NK-92 (cell line): ENCODE data around the gene MMGT1.
A peak's percentile ranks its signal among the peaks of the same experiment; 100 is the strongest.

ENCODE experiments used
- DNase-seq: peaks from one replicate; lab custom pipeline; 2025; ENCODE audit not compliant: unreplicated experiment; lab: John Stamatoyannopoulos, UW

MMGT1 gene

DNA sequence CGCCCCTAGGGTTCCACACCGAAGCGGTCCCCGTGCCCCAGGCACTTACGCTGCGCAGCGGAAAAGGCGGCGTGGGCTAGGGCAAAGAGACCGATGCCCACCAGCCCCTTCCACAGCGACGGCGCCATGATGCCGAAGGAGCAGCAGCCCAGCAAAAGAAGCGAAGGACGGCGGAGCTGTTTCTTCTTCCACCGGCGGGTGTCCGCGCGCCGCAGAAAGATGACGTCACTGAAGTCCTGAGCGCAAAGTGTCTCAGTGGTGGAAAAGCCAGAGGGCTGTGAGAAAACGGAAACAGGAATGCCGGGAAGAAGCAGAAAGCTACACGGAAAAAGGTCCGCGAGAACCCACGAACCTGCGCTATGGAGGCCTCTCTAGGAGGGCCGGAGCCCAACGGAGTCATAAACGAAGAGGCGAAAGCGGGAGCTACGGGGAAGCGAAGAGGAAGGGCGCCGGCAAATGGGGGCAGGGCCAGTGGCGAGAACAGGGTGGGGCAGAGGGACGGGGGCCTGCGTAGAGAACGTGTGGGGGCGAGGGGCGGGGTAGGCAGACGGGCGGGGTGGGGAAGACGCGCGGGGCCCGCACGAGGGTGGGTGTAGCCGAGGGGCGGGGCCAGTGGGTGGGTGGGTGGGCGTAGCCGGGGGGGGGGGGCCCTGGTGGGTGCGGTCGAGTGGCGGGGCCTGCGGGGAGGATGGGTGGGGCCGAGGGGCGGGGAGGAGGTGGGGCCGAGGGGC, at the start of gene MMGT1:
Gene MMGT1 (minus strand): TSS at position 441 of the 731 bp plus-strand sequence. CDS start 313 bp downstream, at position 128.
- DNase-seq = peak; percentile 13

DNA sequence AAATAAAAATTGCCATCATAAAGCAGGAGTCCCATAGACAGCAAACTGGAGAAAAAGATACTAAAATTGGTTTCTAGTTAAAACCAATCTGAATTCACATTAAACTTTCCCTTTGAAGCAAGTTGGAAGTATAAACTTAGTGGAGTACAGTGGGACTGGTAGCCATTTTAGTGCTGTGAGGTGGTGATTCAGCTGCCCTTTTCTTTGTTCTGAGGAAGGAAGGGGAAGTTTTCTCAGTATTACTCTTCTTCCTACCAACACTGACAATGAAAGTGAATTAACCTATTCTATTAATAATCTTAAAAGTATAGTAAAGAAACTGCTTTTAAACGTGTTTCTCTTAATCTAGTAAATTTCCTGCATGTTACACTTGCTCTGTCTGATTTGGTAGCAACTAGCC, 48.1 kb upstream of the MMGT1 start:
- DNase-seq = no peak

DNA sequence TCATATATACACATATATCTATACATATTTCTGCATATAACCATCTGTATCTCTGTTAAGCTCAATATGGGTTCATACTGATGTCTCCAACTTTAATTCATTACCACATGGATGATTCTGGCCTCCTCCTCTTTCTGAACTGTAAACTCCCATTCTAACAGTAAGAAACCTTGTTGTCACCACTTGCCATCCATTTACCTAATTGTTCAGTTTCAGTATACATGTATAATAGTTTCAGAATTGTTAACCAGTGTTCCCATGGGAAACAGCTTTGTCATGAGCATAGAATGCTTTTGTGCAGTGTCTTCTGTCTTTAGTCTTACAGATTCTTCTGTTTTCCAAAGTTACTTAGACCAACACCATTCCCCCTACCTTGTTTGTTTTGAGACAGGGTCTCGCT, 47.4 kb upstream of the MMGT1 start:
- DNase-seq = no peak

DNA sequence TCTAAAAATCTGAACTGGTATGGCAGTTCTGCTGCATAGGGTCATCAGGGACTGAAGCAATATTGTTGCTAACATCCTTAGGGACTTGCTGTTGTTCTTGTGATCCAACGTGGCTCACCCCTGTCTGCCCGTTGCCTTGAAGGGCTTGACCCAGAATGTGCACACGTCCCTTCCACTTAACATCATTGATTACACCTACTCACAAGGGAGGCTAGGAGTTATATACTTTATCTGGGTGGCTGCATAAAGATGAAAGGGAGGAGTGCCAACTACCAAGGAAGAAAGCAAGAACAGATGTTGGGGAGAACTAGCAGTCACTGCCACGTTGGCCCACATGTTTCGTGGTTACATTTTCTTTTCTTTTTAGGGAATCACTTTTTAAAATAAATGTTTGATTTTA, 45.4 kb upstream of the MMGT1 start:
- DNase-seq = no peak

DNA sequence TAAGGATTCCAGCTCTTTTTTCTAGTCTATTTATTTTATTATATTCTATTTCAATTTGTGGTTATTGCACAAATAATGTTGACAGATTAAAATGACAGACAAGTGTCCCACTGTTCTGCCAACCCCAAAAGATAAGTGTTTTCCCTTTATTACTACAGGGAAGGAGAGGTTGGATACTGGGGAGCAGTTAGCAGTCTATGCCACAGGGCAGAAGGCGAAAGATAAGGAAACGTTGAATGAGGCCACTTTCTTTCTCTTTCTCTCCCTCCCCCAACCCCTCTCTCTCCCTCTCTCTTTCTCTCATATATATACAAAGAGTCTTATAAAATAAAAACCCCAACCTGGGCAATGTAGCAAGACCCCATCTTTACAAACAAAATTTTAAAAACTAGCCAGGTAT, 43.1 kb upstream of the MMGT1 start:
- DNase-seq = no peak

DNA sequence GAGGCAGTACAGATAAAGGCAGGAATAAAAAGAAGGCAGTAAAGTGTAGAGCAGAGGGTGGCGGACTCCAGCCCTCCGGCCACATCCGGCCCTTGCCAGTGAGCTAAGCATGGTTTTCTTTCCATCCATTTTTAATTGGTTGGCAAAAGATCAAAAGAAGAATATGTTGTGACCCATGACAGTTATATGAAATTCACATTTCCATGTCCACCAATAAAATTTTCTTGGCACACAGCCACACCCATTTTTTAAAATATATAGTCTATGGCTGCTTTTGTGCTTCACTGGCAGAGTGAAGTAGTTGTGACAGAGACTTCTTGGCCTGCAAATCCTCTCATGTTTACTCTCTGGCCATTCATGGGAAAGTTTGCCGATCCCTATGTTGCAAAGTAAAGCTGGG, 41.2 kb upstream of the MMGT1 start:
- no peak for DNase-seq

DNA sequence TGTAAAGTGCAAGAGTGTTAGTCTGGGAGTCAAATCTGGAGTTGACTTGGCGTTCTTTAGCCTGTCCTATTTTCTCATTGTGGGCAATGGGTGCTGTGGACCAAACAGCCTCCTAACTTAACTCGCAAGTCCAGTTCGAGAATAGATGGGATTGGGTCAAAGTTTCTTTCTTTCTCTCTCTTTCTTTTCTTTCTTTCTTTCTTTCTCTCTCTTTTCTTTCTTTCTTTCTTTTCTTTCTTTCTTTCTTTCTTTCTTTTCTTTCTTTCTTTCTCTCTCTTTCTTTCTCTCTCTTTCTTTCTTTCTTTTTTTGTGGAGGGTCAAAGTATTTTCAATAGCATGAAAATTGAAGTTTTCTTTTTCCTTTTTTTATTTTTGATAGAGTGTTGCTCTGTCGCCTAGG, 14.5 kb upstream of the MMGT1 start:
- no peak for DNase-seq

DNA sequence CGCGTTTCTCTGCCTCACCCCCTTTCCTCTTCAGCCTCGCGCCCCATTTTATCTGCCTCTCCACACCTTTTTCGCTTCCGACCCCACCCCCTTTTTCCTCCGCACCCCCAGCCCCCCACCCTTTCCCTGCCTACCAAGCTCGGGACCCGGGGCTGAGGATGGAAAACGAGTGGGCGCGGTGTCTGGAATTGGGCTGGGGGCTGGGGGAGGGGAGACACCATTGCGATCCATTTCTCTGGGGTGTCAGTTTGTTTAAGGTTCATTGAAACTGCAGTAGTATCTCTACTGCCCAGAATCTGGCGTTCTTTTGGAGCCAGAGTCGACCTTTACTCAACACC, 12.2 kb upstream of the MMGT1 start:
- no peak for DNase-seq

DNA sequence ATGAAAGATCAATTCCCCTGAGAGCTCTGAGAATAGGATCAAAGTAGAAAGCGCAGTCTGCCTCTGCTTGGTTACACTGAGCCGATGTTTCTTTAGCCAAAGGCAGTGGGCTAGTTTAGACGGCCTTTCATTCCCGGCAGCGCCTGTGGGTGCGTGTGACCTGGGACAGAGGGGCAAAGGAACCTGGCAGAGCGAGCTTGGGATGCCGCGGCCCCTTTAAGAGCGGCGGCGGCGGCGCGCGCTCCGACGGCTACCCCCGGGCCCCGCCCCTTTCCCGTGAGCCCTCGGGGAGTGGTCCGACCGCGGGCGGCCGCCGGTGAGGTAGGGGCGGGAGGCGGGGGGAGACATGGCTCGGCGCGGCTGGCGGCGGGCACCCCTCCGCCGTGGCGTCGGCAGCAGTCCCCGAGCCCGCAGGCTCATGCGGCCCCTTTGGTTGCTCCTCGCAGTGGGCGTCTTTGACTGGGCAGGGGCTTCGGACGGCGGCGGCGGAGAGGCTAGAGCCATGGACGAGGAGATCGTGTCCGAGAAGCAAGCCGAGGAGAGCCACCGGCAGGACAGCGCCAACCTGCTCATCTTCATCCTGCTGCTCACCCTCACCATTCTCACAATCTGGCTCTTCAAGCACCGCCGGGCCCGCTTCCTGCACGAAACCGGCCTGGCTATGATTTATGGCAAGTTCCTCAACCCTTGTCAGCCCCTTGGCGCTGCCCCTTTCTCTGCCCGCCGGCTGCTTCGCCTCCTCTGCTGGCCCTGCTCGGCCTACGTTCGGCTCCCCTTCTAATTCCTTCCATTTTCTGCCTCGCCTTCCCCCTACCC, 11.6 kb upstream of the MMGT1 start, which contains the start of gene SLC9A6:
Gene SLC9A6 (plus strand): TSS at position 279 of the 816 bp plus-strand sequence. CDS start 224 bp downstream, at position 503.
- DNase-seq = no peak

DNA sequence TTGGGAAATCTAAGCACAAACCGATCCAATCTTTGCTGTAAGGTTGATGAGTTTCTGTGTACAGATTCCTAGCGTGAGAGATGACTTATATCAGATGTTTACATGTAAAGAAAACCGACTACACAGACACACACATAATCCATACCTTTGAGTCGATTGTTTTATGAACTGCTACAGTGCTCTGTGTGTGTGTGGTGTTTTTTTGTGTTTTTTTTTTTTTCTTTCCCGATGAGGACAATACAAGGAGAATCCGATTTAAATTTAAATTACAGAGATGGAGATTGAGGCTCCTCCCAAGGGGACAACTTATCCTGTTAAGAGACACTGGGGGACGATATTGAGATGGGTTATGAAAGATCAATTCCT, 11.0 kb upstream of the MMGT1 start:
- DNase-seq = no peak

DNA sequence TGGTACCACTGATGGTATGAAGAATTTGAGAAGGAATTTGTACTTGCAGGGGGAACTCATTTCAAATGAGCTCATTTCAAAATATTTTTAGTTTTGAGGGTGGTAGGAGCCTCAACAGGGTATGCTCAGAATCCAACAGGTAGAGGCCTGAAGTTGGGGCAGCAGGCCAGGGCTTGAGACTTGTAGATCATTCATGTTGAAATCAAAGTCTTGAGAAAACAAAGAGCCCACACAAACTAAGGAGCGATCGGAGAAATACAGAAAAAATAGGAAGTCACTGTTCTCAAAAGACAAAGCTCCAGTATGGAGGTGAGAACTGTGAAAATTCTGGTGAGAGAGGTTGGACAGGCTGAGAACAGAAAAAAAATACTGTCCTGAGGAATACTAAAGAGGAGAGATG, 10.5 kb upstream of the MMGT1 start:
- no peak for DNase-seq

DNA sequence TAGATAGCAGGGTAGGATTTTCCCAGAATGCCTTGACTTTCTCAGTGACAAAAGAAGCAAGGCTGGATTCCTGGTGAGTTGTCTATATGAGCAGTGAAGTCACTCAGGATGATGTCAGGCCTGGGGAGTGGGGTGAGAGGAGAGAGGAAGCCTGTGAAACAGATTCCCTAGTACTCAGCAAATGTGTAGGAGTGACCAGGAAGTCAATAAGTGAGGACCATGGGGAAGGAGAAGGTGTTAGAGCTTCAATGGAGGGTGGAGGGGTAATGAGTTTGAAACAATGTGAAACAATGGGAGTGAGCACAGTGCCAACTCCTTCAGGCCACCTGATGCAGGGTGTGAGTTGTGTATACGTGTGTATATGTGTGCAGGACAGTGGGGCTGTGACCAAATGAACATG, 9.1 kb upstream of the MMGT1 start:
- DNase-seq = no peak

DNA sequence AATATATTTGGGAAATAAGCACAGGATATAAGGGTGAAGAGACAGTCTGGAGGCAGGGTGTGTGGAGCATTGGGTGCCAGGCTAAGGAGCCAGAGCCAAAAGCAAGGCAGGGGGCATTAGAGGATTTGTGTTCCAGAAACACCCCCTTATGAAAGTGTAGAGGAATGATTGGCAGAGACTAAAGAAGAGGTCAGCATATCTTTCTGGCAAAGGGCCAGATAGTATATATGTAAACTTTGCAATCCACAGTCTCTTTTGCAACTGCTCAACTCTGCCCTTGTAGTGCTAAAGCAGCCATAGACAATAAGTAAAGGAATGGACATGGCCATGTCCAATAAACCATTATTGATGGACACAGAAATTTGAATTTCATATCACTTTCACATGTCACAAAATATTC, 7.9 kb upstream of the MMGT1 start:
- no peak for DNase-seq

DNA sequence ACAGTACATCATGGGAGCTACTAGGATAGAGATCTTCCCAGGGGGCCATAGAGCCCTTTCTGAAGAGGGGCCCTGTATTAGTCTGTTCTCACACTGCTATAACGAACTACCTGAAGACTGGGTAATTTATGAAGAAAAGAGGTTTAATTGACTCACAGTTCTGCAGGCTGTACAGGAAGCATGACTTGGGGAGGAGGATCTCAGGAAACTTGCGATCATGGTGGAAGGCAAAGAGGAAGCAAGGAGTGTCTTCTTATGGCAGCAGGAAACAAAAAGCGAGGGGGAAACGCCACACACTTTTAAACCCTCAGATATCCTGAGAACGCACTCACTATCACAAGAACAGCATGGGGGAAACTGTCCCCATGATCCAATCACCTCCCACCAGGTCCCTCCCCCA, 7.2 kb upstream of the MMGT1 start:
- DNase-seq = no peak

DNA sequence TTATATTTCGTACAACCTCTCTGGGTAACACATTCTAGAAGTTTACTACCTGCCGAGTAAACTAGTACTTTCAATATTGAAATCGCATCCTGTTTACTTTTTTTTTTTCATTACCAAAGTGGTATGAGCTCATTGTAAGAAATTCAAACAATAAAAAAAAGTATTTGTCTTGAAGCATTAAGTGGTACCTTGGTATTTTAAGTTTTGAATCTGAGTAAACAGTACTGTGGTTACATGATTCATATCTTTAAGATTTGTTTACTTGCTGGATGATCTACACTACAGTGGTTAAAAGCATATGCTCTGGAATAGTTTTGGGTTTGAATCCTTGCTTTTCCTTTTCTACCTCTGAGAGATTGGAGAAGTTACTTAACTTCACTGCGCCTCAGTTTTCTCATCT, 3.8 kb upstream of the MMGT1 start:
- DNase-seq = no peak

DNA sequence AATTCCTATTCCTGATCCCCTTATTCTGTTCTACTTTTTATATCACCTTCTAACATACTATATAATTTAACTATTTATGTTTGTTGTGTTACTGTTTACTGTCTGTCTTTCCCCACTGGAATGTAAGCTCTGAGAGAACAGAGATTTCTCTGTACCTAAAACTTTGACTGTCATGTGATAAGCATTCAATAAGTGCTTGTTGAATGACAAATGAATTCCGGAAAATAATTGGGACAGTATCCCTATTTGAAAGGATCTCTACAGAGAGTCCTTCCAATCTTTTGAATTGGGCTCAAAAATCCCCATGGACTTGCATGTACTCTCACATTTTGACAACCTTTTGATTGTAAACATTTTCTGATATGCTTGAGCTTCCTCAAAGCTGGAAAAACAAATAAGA, 1.6 kb upstream of the MMGT1 start:
- no peak for DNase-seq

DNA sequence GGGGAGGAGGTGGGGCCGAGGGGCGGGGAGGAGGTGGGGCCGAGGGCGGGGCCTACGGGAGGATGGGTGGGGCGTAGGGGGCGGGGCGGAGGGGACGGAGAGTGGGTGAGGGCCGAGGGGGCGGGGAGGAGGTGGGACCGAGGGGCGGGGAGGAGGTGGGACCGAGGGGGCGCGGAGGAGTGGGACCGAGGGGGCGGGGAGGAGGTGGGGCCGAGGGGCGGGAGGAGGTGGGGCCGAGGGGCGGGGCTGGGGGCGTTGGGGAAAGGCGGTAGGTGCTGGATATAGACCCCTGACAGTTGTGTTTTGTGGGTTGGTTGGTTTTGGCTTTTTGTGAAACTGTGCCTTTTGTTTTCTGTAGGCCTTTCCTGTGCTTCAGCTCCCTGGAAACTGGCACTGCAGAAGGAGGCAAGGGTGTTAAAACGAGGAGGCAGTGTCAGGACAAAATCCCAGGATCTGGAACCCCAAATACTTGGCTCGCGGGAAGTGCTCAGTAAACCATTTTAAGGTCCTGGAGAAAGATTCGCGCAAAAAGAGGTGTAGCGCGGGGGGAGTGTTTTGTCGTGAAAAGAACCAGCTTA, 580 bp upstream of the MMGT1 start:
- no peak for DNase-seq

DNA sequence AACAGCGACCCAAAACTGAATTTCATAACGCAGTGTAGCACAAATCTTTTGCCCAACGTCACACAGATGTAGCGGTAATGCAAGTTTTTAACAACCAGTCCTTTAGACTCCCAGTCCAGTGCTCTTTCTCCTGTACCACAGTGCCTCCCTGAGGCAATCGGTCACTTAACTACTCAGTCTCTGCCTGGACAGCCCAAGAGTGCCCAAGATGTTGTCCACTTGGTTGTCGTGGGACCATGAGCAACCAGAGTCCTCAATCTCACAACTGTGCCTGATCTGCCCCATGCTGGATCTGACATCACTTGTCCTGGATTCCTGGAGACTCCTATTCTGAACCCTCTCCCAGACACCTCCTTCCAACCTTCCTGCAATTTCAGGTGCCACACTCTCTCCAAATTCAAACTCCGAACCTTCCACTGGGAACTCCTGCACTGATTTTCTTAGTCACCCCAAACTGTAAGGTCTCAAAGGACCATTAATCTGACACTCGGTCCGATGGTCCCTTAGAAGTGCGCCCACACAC, 702 bp downstream of the MMGT1 start:
- DNase-seq = no peak

DNA sequence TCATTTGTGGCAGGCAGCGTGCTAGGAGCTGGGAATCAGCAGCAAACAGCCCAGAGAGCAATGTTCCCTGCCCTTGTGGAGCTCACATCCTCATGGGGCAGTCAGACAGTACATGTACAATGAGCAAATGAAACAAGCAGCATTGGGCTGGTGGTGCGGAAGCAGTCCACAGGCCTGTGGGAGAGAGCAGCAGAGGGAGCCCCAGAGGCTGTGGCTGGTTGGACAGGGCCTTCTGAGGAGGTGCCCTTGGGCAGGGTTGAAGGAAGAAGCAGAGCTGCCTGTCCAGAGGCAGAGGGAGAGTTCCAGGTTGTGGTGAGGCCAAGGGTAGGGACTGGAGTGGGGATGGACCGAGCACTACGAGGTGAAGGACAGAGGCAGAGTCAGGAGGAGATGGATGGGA, 22.5 kb downstream of the MMGT1 start:
- no peak for DNase-seq

DNA sequence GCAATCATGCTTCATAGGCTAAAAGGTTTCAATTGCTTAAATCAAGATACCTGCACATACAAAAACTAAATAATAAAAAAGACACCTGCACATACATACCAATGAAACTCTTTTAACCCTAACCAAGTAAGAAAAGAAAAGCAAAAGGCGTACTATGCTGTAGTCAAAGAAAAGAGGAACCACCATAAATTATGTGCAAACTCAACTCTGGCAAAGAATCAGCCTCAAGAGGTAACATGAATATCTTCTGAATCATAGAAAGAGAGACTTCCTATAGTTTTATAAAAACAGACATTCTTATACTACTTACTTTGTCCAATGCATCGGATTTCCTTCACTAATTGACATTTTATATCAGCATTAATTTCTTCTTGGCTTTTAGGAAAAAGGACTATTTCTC, 29.3 kb downstream of the MMGT1 start:
- no peak for DNase-seq

DNA sequence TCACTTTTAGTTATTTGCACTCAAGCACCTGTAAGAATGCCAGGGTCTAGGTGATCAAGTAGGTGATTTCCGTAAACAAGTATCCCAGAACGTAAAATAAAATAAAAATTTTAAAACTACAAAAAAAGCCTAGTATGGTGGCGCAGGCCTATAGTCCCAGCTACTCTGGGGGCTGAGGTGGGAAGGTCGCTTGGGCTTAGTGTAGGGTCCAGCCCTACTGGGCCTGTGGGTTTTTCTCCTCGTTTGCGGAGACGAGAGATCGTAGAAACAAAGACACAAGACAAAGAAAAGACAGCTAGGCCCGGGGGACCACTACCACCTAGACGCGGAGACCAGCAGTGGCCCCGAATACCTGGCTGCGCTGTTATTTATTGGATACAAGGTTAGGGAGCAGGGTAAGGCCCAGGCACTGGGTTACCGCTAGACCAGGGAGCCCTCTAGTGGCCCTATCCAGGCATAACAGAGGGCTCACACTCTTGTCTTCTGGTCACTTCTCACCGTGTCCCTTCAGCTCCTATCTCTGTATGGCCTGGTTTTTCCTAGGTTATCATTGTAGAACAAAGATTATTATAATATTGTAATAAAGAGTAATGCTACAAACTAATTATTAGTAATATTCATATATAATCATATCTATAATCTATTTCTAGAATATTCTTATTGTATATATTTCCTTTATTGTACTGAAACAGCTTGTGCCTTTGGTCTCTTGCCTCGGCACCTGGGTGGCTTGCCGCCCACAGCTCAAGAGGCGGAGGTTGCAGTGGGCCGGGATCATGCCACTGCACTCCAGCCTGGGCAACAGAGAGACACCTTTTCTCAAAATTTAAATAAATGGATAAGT, 41.9 kb downstream of the MMGT1 start:
- DNase-seq = no peak
